Measurements from ENCODE around the gene UGT1A6. TPM values are rescaled to one million over a fixed set of nuclear protein-coding genes. Genes with fewer than 3 reads are reported as not detected.
"Not testable (repeated sequence)": the region's sequence is repeated elsewhere in the genome, so short reads cannot be mapped to it uniquely, and the experiment has no call there.

The UGT1A6 gene
- total RNA-seq: not detected

DNA sequence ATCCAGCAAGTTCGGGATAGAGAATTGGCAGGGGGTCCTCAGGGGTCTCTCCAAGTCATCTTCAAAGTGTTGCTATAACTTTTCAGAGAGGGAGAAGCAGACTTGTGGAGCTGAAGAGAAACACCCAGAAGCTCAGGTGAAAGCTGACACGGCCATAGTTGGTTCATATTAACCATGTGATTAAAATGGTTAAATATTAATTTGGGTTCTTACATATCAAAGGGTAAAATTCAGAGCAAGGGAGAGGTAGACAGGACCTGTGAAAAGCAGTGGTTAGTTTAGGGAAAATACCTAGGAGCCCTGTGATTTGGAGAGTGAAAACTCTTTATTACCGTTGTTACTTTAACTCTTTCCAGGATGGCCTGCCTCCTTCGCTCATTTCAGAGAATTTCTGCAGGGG lies at the start of gene UGT1A6:
UGT1A6 (plus strand) TSS at position 243 of the 400 bp plus-strand sequence; CDS start at position 358, 115 bp downstream.
- POLR2A ChIA-PET: no interaction called here

DNA sequence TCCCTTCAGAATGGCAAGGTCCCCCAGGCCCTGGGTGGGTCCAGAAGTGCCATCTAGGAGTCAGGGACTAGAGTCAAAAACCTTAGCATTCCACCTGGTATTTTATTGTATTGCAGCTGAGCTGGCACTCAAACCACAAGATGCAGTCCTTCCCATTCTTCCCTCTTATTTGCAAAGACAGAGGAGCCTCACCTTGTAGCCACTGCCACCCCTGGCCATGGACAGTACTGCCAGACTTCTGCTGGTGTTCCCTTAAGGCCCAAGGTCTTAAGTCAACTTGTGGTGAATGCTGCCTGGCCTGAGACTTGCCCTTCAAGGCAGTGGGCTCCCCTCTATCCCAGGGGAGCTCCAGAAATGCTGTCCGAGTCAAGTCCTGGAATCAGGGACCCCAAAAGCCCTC lies 49.6 kb upstream of the UGT1A6 start:
- POLR2A ChIA-PET: no interaction called here
- CTCF ChIA-PET: no interaction called here

More for the DNA sequence above, at the start of gene UGT1A6:
- CTCF ChIA-PET: no interaction called here

GRCh38 chr2:233646033-233646432 lies 46.7 kb upstream of the UGT1A6 start:
- POLR2A ChIA-PET, CTCF ChIA-PET: not testable (repeated sequence)

GRCh38 chr2:233650981-233651380 lies 41.7 kb upstream of the UGT1A6 start:
- POLR2A ChIA-PET: no interaction called here
- CTCF ChIA-PET: no interaction called here

DNA sequence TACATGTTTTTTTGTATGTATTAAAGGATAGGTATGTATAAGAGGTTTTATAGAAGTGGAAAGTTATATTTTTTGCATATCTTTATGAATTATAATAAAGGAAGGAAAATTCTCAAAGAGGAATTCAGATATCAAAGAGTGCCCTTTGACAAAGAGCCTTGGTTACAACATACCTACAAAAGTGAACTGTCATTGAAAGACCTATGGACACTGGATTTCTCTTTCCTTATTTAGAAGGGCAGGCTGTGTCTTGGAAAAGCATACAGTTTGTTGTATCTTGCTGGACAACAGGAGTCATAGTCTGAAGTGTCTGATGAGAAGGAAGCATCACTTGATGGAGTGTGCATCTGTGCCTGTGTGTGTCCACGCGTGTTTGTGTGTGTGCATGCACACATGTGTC lies 41.3 kb upstream of the UGT1A6 start:
- CTCF ChIA-PET: no interaction called here
- POLR2A ChIA-PET: no interaction called here

GRCh38 chr2:233654501-233654900 lies 38.2 kb upstream of the UGT1A6 start:
- ChIA-PET CTCF (no interaction called here), POLR2A (no interaction called here)

DNA sequence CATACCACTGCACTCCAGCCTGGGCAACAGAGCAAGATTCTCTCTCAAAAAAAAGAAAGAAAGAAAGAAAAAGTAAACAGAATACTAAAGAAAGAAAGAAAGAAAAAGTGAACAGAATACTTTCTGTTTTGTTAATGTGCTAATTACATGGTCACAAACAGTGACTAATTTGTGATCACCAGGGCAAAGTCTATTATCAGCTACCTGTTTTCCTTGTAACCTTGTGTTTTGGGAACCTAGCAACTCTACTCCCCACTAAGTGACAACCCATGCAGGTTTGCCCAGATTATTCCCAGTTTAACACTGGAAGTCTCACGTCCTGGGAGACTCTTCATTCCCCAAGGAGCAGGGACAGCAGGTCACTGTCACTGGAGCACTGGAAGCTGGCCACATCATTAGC lies 37.6 kb upstream of the UGT1A6 start:
- CTCF ChIA-PET: no interaction called here
- POLR2A ChIA-PET: no interaction called here

DNA sequence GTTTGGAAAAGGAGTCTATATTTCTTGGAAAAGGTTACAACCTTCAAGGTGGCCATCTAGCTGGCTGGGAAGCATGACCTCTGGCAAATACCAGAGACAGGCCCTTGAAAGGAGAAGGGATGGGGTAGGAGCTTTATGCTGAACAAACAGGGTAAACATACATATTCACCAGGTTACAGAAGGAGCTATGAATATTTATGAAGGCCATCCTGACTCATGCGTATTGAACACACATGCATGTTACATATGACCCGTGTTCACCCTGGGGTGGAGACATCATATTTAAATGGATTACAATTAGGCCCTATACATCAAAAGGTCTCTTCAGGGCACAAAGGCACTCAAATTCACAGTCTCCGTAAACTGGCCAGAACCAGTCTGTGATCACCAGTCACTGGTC lies 36.7 kb upstream of the UGT1A6 start:
- CTCF ChIA-PET, POLR2A ChIA-PET: not testable (repeated sequence)

DNA sequence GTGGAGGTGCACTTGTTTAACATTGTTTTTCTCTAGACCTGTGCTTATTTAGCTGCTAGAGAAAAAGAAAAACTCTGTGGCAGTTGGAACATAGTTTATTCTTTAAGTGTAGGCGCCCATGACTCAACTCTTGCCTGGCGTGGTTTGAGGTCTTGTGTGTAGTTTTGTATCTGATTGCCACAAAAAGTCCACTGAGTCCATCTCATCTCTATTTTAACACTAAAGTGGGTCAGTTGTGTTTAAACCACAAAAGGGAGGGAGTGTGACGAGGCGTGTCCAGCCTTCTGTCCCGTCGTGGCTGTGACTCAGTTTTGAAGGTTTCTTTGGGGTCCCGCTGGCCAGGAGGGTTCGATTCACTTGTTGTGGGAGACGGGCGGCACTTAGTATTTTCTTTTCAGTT lies 36.2 kb upstream of the UGT1A6 start:
- CTCF ChIA-PET: no interaction called here

DNA sequence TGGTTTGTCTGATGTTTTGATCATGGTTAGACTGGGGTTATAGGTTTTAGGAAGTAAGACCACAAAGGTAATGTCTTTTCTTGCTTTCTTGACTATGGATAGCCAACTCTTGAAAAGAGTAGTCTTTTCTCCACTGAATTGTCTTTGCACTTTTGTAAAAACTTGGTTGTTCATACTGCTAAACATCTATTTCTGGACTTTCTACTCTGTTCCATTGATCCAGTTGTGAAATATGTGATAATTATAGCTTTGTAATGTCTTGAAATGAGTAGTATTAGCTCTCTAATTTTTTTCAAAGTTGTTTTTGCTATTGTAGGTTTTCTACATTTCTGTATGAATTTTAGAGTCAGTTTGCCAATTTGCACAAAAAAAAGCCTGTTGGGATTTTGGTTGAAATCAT lies 34.1 kb upstream of the UGT1A6 start:
- ChIA-PET POLR2A (no interaction called here), CTCF (no interaction called here)

More for the DNA sequence above, 36.2 kb upstream of the UGT1A6 start:
- POLR2A ChIA-PET: no interaction called here

- ChIA-PET CTCF (no interaction called here), POLR2A (no interaction called here)
Observed at GRCh38 chr2:233663911-233664310, 28.8 kb upstream of the UGT1A6 start.

DNA sequence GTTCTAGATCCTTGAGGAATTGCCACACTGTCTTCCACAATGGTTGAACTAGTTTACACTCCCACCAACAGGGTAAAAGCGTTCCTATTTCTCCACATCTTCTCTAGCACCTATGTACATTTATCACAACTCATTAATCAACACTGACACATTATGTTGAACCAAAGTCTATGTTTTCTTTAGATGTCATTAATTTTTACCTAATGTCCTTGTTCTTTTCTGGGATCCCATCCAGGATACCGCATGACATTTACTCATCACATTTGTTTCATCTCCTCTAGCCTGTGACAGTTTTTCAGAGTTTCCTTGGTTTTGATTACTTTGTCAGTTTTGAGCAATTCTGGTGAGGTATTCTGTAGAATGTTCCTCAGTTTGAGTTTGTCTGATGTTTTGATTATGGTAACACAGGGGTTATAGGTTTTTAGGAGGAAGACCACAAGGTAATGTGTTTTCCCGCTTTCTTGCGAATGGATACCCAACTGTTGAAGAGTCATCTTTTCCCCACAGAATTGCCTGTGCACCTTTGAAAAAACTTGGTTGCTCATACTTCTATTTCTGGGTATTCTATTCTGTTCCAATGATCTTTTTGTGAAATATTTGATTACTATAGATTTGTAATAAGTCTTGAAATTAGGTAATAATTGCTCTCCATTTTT lies 24.0 kb upstream of the UGT1A6 start:
- CTCF ChIA-PET: no interaction called here

DNA sequence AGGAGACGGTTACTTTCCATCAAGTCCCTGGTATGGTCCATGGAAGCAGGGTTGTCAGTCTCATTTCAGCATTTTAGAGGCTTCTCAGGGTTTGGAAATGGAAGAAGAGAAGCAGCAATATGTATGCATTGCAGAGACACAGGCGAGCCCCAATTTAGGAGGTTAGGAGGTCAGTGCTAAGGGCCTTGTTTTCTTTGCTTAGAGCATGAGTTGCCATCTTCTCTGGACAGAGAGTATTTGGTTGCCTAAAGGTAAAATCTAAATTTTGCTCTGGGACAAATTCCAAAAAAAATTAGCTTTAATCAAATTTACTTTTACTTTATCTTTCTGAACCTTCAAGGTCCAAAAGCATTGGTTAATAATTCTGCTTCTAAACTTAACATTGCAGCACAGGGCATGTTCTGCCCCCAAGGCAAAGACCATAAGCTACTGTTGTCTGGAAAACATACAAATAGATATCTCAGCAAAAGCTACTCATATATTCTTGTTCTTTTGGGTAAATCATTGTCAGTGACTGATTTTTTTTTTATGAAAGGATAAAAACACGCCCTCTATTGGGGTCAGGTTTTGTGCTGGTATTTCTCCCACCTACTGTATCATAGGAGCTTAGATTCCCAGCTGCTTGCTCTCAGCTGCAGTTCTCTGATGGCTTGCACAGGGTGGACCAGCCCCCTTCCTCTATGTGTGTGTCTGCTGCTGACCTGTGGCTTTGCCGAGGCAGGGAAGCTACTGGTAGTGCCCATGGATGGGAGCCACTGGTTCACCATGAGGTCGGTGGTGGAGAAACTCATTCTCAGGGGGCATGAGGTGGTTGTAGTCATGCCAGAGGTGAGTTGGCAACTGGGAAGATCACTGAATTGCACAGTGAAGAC lies 21.2 kb upstream of the UGT1A6 start, which contains the start of gene UGT1A9:
UGT1A9 (plus strand) TSS at position 609 of the 872 bp plus-strand sequence; CDS start at position 646, 37 bp downstream.
- ChIA-PET POLR2A (no interaction called here), CTCF (no interaction called here)

More for the DNA sequence above, 24.0 kb upstream of the UGT1A6 start:
- POLR2A ChIA-PET: no interaction called here

DNA sequence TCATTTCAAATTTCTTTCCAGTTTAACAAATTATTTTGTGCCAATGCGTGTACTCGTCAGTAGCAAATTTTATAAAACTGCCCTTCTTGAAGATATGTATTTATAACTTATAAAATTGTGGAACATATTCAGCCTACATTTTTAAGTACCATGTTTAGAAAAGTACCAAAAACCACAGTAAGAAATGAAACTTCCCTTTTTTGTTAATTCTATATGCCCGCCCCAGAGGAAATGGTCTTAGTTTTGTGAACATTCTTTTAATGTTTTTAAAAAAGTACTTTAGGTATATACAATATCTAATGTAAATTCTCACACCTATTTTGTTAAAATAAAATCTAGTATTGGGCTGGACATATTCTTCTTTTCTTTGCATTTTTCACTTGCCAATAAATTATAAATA lies 19.8 kb upstream of the UGT1A6 start:
- CTCF ChIA-PET: no interaction called here
- POLR2A ChIA-PET: no interaction called here

DNA sequence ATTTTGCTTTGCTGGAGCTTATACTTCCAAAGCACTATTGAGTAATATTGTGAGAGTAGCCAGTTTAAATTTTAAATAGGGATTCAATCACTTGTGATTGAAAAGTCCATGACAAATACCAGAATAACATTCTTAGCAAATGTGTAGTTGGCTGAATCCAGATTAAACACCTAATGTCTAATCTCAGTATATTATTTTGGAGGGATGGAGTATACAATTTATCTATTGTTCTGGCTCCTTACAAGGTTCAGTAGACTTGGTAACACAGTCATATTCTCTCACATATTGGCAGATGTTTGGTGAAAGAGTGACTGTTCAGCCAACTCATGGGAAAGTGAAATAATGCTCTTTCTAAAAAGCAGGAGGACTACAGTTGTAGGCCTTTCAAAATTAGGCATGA lies 18.8 kb upstream of the UGT1A6 start:
- CTCF ChIA-PET: no interaction called here
- POLR2A ChIA-PET: no interaction called here

DNA sequence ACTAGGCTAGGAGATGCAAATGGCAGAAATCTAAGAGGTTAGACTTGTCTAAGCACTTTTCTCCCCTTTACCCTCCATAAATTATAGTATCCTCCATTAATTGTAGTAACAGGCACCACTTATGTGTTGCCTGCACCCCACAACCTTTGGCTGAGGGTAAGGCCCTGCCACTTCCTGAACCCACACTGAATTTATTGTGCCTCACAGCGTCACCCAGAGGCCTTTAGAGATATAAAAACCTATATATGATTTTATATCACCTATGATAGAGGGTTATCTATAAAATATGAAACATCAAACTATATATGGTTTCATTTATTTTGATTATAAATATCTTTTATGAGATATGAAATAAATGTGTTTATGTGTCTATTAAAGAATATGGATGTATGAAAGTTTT lies 18.4 kb upstream of the UGT1A6 start:
- ChIA-PET POLR2A (no interaction called here), CTCF (no interaction called here)

GRCh38 chr2:233674995-233675394 lies 17.7 kb upstream of the UGT1A6 start:
- POLR2A ChIA-PET: no interaction called here
- CTCF ChIA-PET: no interaction called here

GRCh38 chr2:233676046-233676445 lies 16.6 kb upstream of the UGT1A6 start:
- ChIA-PET CTCF (no interaction called here), POLR2A (no interaction called here)

DNA sequence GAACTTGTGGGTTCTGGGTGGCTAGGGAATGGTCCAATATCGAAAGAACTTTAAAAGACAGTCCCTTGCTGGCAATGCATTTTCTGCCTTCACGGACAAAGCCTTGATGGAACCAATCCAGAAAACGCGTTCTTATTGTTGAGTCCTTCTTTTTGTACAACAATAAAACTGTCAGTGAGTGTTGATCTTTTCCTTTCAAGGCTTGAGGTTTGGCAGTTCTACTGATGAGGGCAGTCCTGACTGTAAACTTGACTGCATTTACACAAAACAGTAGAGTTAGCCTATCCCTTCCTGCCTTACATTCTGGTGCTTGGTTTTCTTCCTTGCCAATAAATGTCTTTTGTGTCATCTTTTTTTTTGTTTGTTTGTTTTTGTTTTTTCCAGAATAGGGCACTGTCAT lies 13.5 kb upstream of the UGT1A6 start:
- CTCF ChIA-PET: no interaction called here
- POLR2A ChIA-PET: no interaction called here

GRCh38 chr2:233680361-233681045 lies 12.2 kb upstream of the UGT1A6 start:
- ChIA-PET POLR2A (no interaction called here), CTCF (no interaction called here)

DNA sequence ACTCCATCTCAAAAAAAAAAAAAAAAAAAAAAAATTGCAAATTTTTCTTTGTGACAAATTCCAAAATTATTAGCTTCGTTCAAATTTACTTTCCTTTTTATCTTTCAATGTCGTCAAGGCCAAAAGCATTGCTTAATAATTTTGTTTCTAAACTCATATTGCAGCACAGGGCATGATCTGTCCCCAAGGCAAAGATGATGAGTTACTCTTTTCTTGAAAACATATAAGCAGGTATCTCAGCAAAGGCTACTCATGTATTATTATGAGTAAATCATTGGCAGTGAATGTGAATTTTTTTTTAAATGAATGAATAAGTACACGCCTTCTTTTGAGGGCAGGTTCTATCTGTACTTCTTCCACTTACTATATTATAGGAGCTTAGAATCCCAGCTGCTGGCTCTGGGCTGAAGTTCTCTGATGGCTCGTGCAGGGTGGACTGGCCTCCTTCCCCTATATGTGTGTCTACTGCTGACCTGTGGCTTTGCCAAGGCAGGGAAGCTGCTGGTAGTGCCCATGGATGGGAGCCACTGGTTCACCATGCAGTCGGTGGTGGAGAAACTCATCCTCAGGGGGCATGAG lies 11.1 kb upstream of the UGT1A6 start, which contains the start of gene UGT1A7:
UGT1A7 (plus strand) TSS at position 381 of the 579 bp plus-strand sequence; CDS start at position 418, 37 bp downstream.
- CTCF ChIA-PET: no interaction called here
- POLR2A ChIA-PET: no interaction called here

All from activated CD8-positive, alpha-beta memory T cell treated with anti-CD3 and anti-CD28 coated beads for 36 hours (primary cell).